T-helper 1 cell (primary cell): ENCODE results near the gene OR51G2.
"Not testable (repeated sequence)": the region's sequence is repeated elsewhere in the genome, so short reads cannot be mapped to it uniquely, and the experiment has no call there.

ENCODE experiments used
- DNase-seq, 5 donors: peaks; one replicate each; pipeline ENCODE4 v3.0.0-alpha.2; 2012 to 2020
- total RNA-seq, 4 donors: gene quantifications; one replicate each; lab custom pipeline; 2026; lab: John Stamatoyannopoulos, UW

OR51G2 gene
- total RNA-seq = 0 reads per million in 4 donors

- DNase-seq = no peak
Measured at GRCh38 chr11:4919250-4919649, at the start of gene OR51G2. Gene OR51G2 (minus strand): TSS chr11:4919350. CDS start chr11:4915663, 3,687 bp downstream.

- no peak for DNase-seq
Measured at GRCh38 chr11:4962816-4963215, 43.7 kb upstream of the OR51G2 start.

- no peak for DNase-seq
Measured at GRCh38 chr11:4960877-4961276, 41.7 kb upstream of the OR51G2 start.

- DNase-seq = no peak
Measured at GRCh38 chr11:4957396-4957795, 38.2 kb upstream of the OR51G2 start.

GRCh38 chr11:4955613-4956012 lies 36.5 kb upstream of the OR51G2 start, which contains the start of gene OR51A2:
Gene OR51A2 (minus strand): TSS chr11:4955713. CDS start chr11:4955713, 0 bp downstream.
- not testable (repeated sequence) for DNase-seq

GRCh38 chr11:4947505-4947904 lies 28.4 kb upstream of the OR51G2 start, which contains the start of gene OR51A4:
Gene OR51A4 (minus strand): TSS chr11:4947605. CDS start chr11:4947100, 505 bp downstream.
- no peak for DNase-seq

- DNase-seq = no peak
Measured at GRCh38 chr11:4936745-4937144, 17.6 kb upstream of the OR51G2 start.

- DNase-seq = no peak
Measured at GRCh38 chr11:4932751-4933150, 13.6 kb upstream of the OR51G2 start.

- no peak for DNase-seq
Measured at GRCh38 chr11:4926608-4927007, 7.5 kb upstream of the OR51G2 start.

GRCh38 chr11:4924239-4924638 lies 5.1 kb upstream of the OR51G2 start, which contains the start of gene OR51G1:
Gene OR51G1 (minus strand): TSS chr11:4924339. CDS start chr11:4924339, 0 bp downstream.
- DNase-seq = no peak

- no peak for DNase-seq
Measured at GRCh38 chr11:4922304-4922703, 3.2 kb upstream of the OR51G2 start.

- no peak for DNase-seq
Measured at GRCh38 chr11:4921796-4922195, 2.6 kb upstream of the OR51G2 start.

GRCh38 chr11:4916581-4916980 lies 2.6 kb downstream of the OR51G2 start:
- no peak for DNase-seq

- no peak for DNase-seq
Measured at GRCh38 chr11:4903484-4903883, 15.7 kb downstream of the OR51G2 start, which contains the start of gene OR51A7. Gene OR51A7 (plus strand): TSS chr11:4903783. CDS start chr11:4907370, 3,587 bp downstream.

GRCh38 chr11:4891996-4892640 lies 27.0 kb downstream of the OR51G2 start:
- no peak for DNase-seq

GRCh38 chr11:4890279-4890678 lies 28.9 kb downstream of the OR51G2 start:
- no peak for DNase-seq

- DNase-seq = no peak
Measured at GRCh38 chr11:4887591-4887990, 31.6 kb downstream of the OR51G2 start.

GRCh38 chr11:4886186-4886585 lies 33.0 kb downstream of the OR51G2 start:
- no peak for DNase-seq

- no peak for DNase-seq
Measured at GRCh38 chr11:4884361-4884760, 34.8 kb downstream of the OR51G2 start.

- DNase-seq = no peak
Measured at GRCh38 chr11:4882543-4882942, 36.6 kb downstream of the OR51G2 start.

- DNase-seq = no peak
Measured at GRCh38 chr11:4881860-4882500, 37.2 kb downstream of the OR51G2 start, which contains the start of gene OR51T1. Gene OR51T1 (plus strand): TSS chr11:4881900. CDS start chr11:4881900, 0 bp downstream.

GRCh38 chr11:4881188-4881587 lies 38.0 kb downstream of the OR51G2 start:
- DNase-seq = no peak

- DNase-seq = no peak
Measured at GRCh38 chr11:4865855-4866254, 53.3 kb downstream of the OR51G2 start.

GRCh38 chr11:4863876-4864275 lies 55.3 kb downstream of the OR51G2 start:
- no peak for DNase-seq
